Fibroblast of lung (primary cell): ENCODE data around the gene HACD4. TPM values are rescaled to one million over a fixed set of nuclear protein-coding genes. Genes with fewer than 3 reads are reported as not detected.

Source experiments
- DNase-seq, 2 donors: peaks; one replicate each; pipeline versions ENCODE4 v3.0.0 to v3.0.0-alpha.2; 2010; ENCODE audit warnings: low read depth in 2 of 2
- H2AFZ ChIP-seq: 2 replicates; pipeline ENCODE4 v1.5.1; 2012; ENCODE audit warnings: low read length, control low read depth, inconsistent platforms
- H3K27ac ChIP-seq: 2 replicates; pipeline ENCODE4 v1.5.1; 2011; ENCODE audit warnings: low read length, control low read depth; ENCODE audit not compliant: insufficient read depth
- H3K27me3 ChIP-seq: 2 replicates; pipeline ENCODE4 v1.5.1; 2011; ENCODE audit warnings: mild to moderate bottlenecking, low read length; ENCODE audit not compliant: control insufficient read depth, insufficient read depth
- H3K36me3 ChIP-seq: 2 replicates; pipeline ENCODE4 v1.5.1; 2011; ENCODE audit warnings: low read length; ENCODE audit not compliant: control insufficient read depth, insufficient read depth
- H3K4me1 ChIP-seq: 2 replicates; pipeline ENCODE4 v1.5.1; 2011; ENCODE audit warnings: low read length; ENCODE audit not compliant: control insufficient read depth, insufficient read depth; ENCODE audit errors: extremely low read depth
- H3K4me2 ChIP-seq: 2 replicates; pipeline ENCODE4 v1.5.1; 2011; ENCODE audit warnings: low read length, control low read depth; ENCODE audit not compliant: insufficient read depth; ENCODE audit errors: extremely low read depth
- H3K4me3 ChIP-seq, 4 experiments: fragments of 200-600 bp in 1 of 4; sonication (generic) in 1 of 4; replicated peaks in 1 of 4; 2 replicates each; pipeline ENCODE4 v1.5.1; 2011 to 2016; ENCODE audit warnings: low read length in 4 of 4, low read depth in 3 of 4, mild to moderate bottlenecking in 3 of 4, control low read depth in 2 of 4, inconsistent platforms in 1 of 4, mixed read lengths in 1 of 4; ENCODE audit not compliant: insufficient read depth in 1 of 4; ENCODE audit errors: control extremely low read depth in 1 of 4
- H3K79me2 ChIP-seq: 2 replicates; pipeline ENCODE4 v1.5.1; 2012; ENCODE audit warnings: mild to moderate bottlenecking, low read length, inconsistent platforms; ENCODE audit not compliant: control insufficient read depth, insufficient read depth
- H3K9ac ChIP-seq: 2 replicates; pipeline ENCODE4 v1.5.1; 2011; ENCODE audit warnings: mild to moderate bottlenecking, low read length, control low read depth; ENCODE audit not compliant: insufficient read depth
- H3K9me3 ChIP-seq: 2 replicates; pipeline ENCODE4 v1.5.1; 2012; ENCODE audit warnings: low read depth, low read length; ENCODE audit not compliant: control insufficient read depth, insufficient read depth
- H4K20me1 ChIP-seq: 2 replicates; pipeline ENCODE4 v1.5.1; 2011; ENCODE audit warnings: low read length; ENCODE audit not compliant: control insufficient read depth, insufficient read depth; ENCODE audit errors: extremely low read depth
- EZH2 ChIP-seq: IDR thresholded peaks from 2 replicates; pipeline ENCODE4 v1.5.1; 2012; ENCODE audit warnings: low read length, control low read depth, mild to moderate bottlenecking; ENCODE audit errors: missing control alignments
- polyA plus RNA-seq, 2 donors: library from polyadenylated mRNA; depleted of rRNA in 1 of 2; stranded (reverse) in 1 of 2; unstranded in 1 of 2; fragments of >200 nt; gene quantifications; 2 replicates each; pipeline ENCODE4 v1.2.1, GENCODE V29; 2011 to 2012; ENCODE audit warnings: missing spikeins in 1 of 2
- total RNA-seq: library from RNA; depleted of rRNA; stranded (reverse); fragments of >200 nt; gene quantifications from 2 replicates; pipeline ENCODE4 v1.2.1, GENCODE V29; 2014
- TF ChIP-seq, protein P1 (sequence below), 2 donors: IDR thresholded peaks in 1 of 2; conservative IDR thresholded peaks in 1 of 2; 1 replicate in 1 of 2; 2 replicates in 1 of 2; pipeline ENCODE4 v1.5.1; 2011 to 2012; ENCODE audit warnings: low read length in 2 of 2, control low read depth in 1 of 2, inconsistent platforms in 1 of 2, low read depth in 1 of 2, mild to moderate bottlenecking in 1 of 2

HACD4 gene
- total and polyA plus RNA-seq, 2 donors (not counting 1 experiment from before 2014, with no cell fraction given), result 24.9 to 27.1 TPM

DNA sequence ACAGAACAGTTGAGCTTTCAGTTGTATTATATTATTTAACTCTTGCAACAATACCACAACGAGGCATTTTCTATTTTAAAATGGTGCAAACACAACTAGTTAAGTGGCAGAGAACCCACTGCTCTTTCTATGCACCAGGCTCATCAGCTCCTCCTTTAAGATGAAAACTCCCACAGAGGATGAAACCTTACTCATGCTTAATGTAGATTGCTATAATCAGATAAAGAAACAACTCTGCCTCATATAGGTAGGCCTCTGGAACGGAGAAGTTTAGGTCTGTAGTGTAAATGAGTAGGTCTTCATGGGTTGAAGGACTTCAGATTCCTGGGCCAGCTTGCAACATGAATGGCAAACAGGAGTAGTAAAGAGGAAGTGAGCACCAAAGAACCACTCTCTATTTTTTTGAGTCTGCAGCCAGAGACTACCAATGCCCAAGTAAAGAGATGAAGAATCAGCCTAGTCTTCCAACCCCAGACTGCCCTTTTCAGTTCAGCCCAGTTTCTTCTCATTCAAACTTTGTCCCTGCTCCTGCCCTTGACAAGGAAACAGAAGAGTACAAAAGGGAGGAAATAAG lies 33.9 kb downstream of the HACD4 start:
- Histone ChIP-seq H3K36me3 (peaks cover 5% of the 10 kb centered on the region), H3K79me2 (no peaks in the 10 kb centered on the region), H2AFZ (no peak overlapping the region), H3K9ac (no peak overlapping the region), H3K4me1 (no peaks in the 10 kb centered on the region), H3K27me3 (no peaks in the 10 kb centered on the region), H3K4me2 (no peak overlapping the region), H3K9me3 (no peaks in the 10 kb centered on the region), H3K4me3 (no peak overlapping the region), H4K20me1 (no peaks in the 10 kb centered on the region), H3K27ac (no peak overlapping the region)
- no peak for DNase-seq
- TF ChIP-seq, protein P1, sequence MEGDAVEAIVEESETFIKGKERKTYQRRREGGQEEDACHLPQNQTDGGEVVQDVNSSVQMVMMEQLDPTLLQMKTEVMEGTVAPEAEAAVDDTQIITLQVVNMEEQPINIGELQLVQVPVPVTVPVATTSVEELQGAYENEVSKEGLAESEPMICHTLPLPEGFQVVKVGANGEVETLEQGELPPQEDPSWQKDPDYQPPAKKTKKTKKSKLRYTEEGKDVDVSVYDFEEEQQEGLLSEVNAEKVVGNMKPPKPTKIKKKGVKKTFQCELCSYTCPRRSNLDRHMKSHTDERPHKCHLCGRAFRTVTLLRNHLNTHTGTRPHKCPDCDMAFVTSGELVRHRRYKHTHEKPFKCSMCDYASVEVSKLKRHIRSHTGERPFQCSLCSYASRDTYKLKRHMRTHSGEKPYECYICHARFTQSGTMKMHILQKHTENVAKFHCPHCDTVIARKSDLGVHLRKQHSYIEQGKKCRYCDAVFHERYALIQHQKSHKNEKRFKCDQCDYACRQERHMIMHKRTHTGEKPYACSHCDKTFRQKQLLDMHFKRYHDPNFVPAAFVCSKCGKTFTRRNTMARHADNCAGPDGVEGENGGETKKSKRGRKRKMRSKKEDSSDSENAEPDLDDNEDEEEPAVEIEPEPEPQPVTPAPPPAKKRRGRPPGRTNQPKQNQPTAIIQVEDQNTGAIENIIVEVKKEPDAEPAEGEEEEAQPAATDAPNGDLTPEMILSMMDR (conservative IDR thresholded peaks at IDR 0.05 in 1 of 2, IDR thresholded peaks at IDR 0.05 in 1 of 2; ENCODE audit: low read depth in 1 of 2, low read length in 2 of 2), result no peak
- TF ChIP-seq EZH2, result no peak

GRCh38 chr9:20996809-20997208 lies 34.6 kb downstream of the HACD4 start:
- H2AFZ ChIP-seq, result no peak overlapping the region
- H4K20me1 ChIP-seq, result no peaks in the 10 kb centered on the region
- no peaks in the 10 kb centered on the region for H3K27me3 ChIP-seq
- H3K79me2 ChIP-seq, result no peaks in the 10 kb centered on the region
- DNase-seq, result no peak
- no peak for TF ChIP-seq EZH2
- TF ChIP-seq, protein P1 (conservative IDR thresholded peaks at IDR 0.05 in 1 of 2, IDR thresholded peaks at IDR 0.05 in 1 of 2; ENCODE audit: low read depth in 1 of 2, low read length in 2 of 2), result no peak
- H3K36me3 ChIP-seq, result peaks cover 5% of the 10 kb centered on the region
- no peak overlapping the region for H3K9ac ChIP-seq
- no peak overlapping the region for H3K4me3 ChIP-seq
- H3K4me1 ChIP-seq, result no peaks in the 10 kb centered on the region
- no peak overlapping the region for H3K27ac ChIP-seq
- H3K4me2 ChIP-seq, result no peak overlapping the region
- no peaks in the 10 kb centered on the region for H3K9me3 ChIP-seq

GRCh38 chr9:20995616-20996015 lies 35.8 kb downstream of the HACD4 start:
- no peak overlapping the region for H3K4me2 ChIP-seq
- TF ChIP-seq EZH2, result no peak
- TF ChIP-seq, protein P1 (conservative IDR thresholded peaks at IDR 0.05 in 1 of 2, IDR thresholded peaks at IDR 0.05 in 1 of 2; ENCODE audit: low read depth in 1 of 2, low read length in 2 of 2), result no peak
- no peaks in the 10 kb centered on the region for H3K9me3 ChIP-seq
- DNase-seq, result no peak
- H3K36me3 ChIP-seq, result peaks cover 5% of the 10 kb centered on the region
- H3K4me3 ChIP-seq, result no peak overlapping the region
- H3K79me2 ChIP-seq, result no peaks in the 10 kb centered on the region
- H3K27ac ChIP-seq, result no peak overlapping the region
- H3K4me1 ChIP-seq, result no peaks in the 10 kb centered on the region
- no peak overlapping the region for H2AFZ ChIP-seq
- H3K27me3 ChIP-seq, result no peaks in the 10 kb centered on the region
- H4K20me1 ChIP-seq, result no peaks in the 10 kb centered on the region
- no peak overlapping the region for H3K9ac ChIP-seq
